ENCODE measurements around the gene ST6GALNAC3.

The ST6GALNAC3 gene

DNA sequence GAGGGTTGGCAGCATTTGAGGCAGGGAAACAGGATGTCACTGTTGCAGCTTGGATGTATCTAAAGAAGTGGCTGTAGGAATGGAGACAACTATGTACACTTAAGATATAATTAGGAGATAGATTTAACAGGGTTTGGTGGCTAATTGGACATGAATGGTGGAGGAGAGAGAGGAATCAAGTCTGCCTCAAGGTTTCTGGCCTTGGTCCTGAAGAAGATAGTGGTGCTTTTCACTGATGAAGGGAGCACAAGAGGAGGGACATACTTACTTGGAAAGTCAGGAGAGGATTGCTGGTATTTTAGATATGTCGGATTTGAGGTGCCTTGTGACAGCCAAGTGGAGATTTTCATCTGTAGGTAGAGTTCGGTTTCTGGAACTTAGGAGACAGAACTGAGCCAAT lies 123.9 kb downstream of the ST6GALNAC3 start:
- H3K27ac ChIP-seq (ENCODE audit: low read depth, low read length) = no peak overlapping the region
- H3K9ac ChIP-seq (ENCODE audit: low read depth in 1 of 2, low read length in 2 of 2) = no peak overlapping the region
- no peaks in the 10 kb centered on the region for H3K36me3 ChIP-seq (ENCODE audit: control insufficient read depth in 1 of 2, insufficient read depth in 2 of 2, low read length in 2 of 2)
- H3K27me3 ChIP-seq (ENCODE audit: control insufficient read depth in 1 of 2, insufficient read depth in 2 of 2, low read length in 2 of 2) = no peaks in the 10 kb centered on the region
- no peaks in the 10 kb centered on the region for H3K9me3 ChIP-seq (ENCODE audit: control insufficient read depth in 1 of 2, low read length in 2 of 2)
- no peaks in the 10 kb centered on the region for H3K4me1 ChIP-seq (ENCODE audit: control insufficient read depth in 1 of 2, insufficient read depth in 2 of 2, low read length in 2 of 2)
- H3K4me3 ChIP-seq (ENCODE audit: low read depth in 1 of 2, low read length in 2 of 2) = no peak overlapping the region

DNA sequence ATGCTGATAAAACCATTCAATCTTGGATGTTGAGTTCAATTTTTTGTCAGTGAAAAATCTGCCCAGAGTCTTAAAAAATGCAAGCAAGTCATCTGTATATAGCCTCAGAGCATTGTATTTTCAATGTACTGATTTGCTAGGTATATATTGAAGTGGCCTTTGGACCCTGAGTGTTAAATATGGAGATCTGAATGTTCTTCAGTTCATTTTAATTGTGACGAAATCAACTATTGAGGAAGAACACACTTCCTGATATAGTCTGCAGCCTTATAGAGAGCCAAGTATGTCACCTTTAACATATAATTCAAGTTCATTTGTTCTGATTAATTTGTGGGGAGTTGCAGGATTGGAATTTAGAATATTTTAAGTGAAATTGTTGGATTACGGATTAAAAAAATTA lies 128.1 kb downstream of the ST6GALNAC3 start:
- H3K9me3 ChIP-seq (ENCODE audit: control insufficient read depth in 1 of 2, low read length in 2 of 2) = no peaks in the 10 kb centered on the region
- no peaks in the 10 kb centered on the region for H3K27me3 ChIP-seq (ENCODE audit: control insufficient read depth in 1 of 2, insufficient read depth in 2 of 2, low read length in 2 of 2)
- H3K4me1 ChIP-seq (ENCODE audit: control insufficient read depth in 1 of 2, insufficient read depth in 2 of 2, low read length in 2 of 2) = no peaks in the 10 kb centered on the region
- H3K4me3 ChIP-seq (ENCODE audit: low read depth in 1 of 2, low read length in 2 of 2) = no peak overlapping the region
- H3K9ac ChIP-seq (ENCODE audit: low read depth in 1 of 2, low read length in 2 of 2) = no peak overlapping the region
- no peak overlapping the region for H3K27ac ChIP-seq (ENCODE audit: low read depth, low read length)
- no peaks in the 10 kb centered on the region for H3K36me3 ChIP-seq (ENCODE audit: control insufficient read depth in 1 of 2, insufficient read depth in 2 of 2, low read length in 2 of 2)

DNA sequence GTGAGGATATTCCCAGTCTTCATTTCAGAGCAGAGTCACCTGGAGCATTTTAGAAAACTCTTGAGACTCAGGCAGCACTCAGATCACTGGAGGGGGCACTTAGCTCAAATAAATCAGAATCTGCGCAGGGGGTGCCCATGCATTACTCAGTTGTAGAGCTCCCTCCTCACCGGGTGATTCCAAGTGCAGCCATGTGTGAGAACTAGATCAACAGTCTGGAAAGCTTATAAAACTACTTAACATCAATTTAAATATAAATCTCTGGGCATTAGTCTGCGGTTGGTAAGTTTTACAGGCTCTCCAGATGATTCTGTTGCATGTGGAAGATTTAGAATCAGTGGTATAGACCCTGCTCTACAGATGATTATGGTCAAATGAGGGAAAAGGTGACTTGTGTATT lies 128.6 kb downstream of the ST6GALNAC3 start:
- H3K36me3 ChIP-seq (ENCODE audit: control insufficient read depth in 1 of 2, insufficient read depth in 2 of 2, low read length in 2 of 2) = no peaks in the 10 kb centered on the region
- no peak overlapping the region for H3K9ac ChIP-seq (ENCODE audit: low read depth in 1 of 2, low read length in 2 of 2)
- H3K4me1 ChIP-seq (ENCODE audit: control insufficient read depth in 1 of 2, insufficient read depth in 2 of 2, low read length in 2 of 2) = no peaks in the 10 kb centered on the region
- H3K27ac ChIP-seq (ENCODE audit: low read depth, low read length) = no peak overlapping the region
- H3K9me3 ChIP-seq (ENCODE audit: control insufficient read depth in 1 of 2, low read length in 2 of 2) = no peaks in the 10 kb centered on the region
- H3K4me3 ChIP-seq (ENCODE audit: low read depth in 1 of 2, low read length in 2 of 2) = no peak overlapping the region
- no peaks in the 10 kb centered on the region for H3K27me3 ChIP-seq (ENCODE audit: control insufficient read depth in 1 of 2, insufficient read depth in 2 of 2, low read length in 2 of 2)

DNA sequence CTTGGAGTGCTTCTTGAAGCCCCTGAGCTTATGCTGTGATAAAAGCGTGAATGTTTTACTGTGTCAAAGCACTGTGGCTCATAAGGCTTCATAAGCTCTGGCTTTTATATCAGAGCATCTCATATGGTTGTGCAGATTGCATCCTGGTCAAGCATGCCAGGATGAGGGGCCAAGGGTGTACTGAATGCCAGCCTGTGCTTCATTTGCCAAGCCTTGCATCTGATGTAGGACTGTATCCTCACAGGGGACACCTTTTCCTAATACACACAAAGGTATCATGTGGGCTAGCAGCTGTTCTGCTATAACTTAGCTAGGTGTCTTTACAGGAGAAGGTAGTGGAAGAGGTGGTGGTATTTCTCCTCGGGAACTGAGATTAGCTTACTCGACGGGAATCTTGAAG lies 134.7 kb downstream of the ST6GALNAC3 start:
- no peak overlapping the region for H3K9ac ChIP-seq (ENCODE audit: low read depth in 1 of 2, low read length in 2 of 2)
- no peaks in the 10 kb centered on the region for H3K9me3 ChIP-seq (ENCODE audit: control insufficient read depth in 1 of 2, low read length in 2 of 2)
- H3K4me1 ChIP-seq (ENCODE audit: control insufficient read depth in 1 of 2, insufficient read depth in 2 of 2, low read length in 2 of 2) = no peaks in the 10 kb centered on the region
- no peak overlapping the region for H3K27ac ChIP-seq (ENCODE audit: low read depth, low read length)
- no peak overlapping the region for H3K4me3 ChIP-seq (ENCODE audit: low read depth in 1 of 2, low read length in 2 of 2)
- no peaks in the 10 kb centered on the region for H3K27me3 ChIP-seq (ENCODE audit: control insufficient read depth in 1 of 2, insufficient read depth in 2 of 2, low read length in 2 of 2)
- no peaks in the 10 kb centered on the region for H3K36me3 ChIP-seq (ENCODE audit: control insufficient read depth in 1 of 2, insufficient read depth in 2 of 2, low read length in 2 of 2)

DNA sequence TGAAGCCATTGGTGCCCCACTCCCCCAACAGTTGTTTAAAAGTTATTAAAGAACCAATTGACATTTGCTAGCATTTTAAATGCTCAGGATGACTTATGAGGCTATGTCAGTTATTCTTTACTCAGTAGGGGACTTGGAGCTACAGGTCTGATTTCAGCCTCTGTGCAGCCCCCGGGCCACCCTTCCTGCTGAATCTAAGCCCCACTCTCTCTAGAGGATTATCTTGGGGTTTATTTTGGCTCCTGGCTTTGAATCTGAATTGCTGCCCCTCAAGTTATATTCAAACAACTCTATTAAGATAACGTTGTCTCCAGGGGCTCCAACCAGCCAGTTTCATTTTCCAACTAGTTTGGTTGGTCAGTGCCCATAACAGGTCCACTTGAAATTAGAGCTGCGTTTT lies 135.1 kb downstream of the ST6GALNAC3 start:
- Histone ChIP-seq H3K36me3 (ENCODE audit: control insufficient read depth in 1 of 2, insufficient read depth in 2 of 2, low read length in 2 of 2) (no peaks in the 10 kb centered on the region), H3K4me1 (ENCODE audit: control insufficient read depth in 1 of 2, insufficient read depth in 2 of 2, low read length in 2 of 2) (no peaks in the 10 kb centered on the region), H3K27me3 (ENCODE audit: control insufficient read depth in 1 of 2, insufficient read depth in 2 of 2, low read length in 2 of 2) (no peaks in the 10 kb centered on the region), H3K27ac (ENCODE audit: low read depth, low read length) (no peak overlapping the region), H3K4me3 (ENCODE audit: low read depth in 1 of 2, low read length in 2 of 2) (no peak overlapping the region), H3K9me3 (ENCODE audit: control insufficient read depth in 1 of 2, low read length in 2 of 2) (no peaks in the 10 kb centered on the region), H3K9ac (ENCODE audit: low read depth in 1 of 2, low read length in 2 of 2) (no peak overlapping the region)

DNA sequence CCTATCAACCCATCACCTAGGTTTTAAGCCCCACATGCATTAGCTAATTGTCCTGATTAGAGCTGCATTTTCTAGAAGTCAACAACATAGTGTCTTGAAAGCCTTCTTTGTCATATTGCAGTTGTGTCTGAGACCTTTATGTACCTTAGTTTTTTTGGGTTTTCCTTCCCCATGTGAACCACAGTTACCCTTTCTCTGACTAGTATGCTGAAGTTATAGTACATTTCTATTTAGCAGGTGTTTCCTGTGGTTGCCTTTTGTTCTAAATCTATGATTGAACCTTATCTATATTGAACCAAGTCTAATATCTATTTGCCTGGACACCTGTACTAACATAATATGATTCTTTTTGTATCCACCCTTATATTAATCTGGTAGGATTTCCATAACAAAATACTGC lies 135.6 kb downstream of the ST6GALNAC3 start:
- Histone ChIP-seq H3K27me3 (ENCODE audit: control insufficient read depth in 1 of 2, insufficient read depth in 2 of 2, low read length in 2 of 2) (no peaks in the 10 kb centered on the region), H3K4me3 (ENCODE audit: low read depth in 1 of 2, low read length in 2 of 2) (no peak overlapping the region), H3K4me1 (ENCODE audit: control insufficient read depth in 1 of 2, insufficient read depth in 2 of 2, low read length in 2 of 2) (no peaks in the 10 kb centered on the region), H3K9ac (ENCODE audit: low read depth in 1 of 2, low read length in 2 of 2) (no peak overlapping the region), H3K9me3 (ENCODE audit: control insufficient read depth in 1 of 2, low read length in 2 of 2) (no peaks in the 10 kb centered on the region), H3K36me3 (ENCODE audit: control insufficient read depth in 1 of 2, insufficient read depth in 2 of 2, low read length in 2 of 2) (no peaks in the 10 kb centered on the region), H3K27ac (ENCODE audit: low read depth, low read length) (no peak overlapping the region)

DNA sequence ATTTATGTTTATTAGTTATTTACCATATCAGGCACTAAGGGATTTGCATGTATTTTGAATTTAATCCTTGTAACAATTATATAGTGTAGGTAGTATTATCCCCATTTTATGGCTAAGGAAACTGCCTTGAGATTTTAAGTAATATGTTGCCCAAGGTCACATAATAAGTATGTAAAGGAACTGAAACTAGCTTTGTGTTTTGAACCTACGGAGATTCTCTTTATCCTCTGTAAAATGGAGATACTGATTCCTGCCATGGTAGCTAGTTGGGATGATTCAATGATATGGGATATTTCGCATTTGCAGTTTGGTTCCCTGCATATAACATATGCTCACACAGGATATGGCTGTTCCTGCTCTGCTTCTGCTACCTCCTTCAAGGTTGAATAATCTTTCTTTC lies 144.3 kb downstream of the ST6GALNAC3 start:
- Histone ChIP-seq H3K27me3 (ENCODE audit: control insufficient read depth in 1 of 2, insufficient read depth in 2 of 2, low read length in 2 of 2) (no peaks in the 10 kb centered on the region), H3K27ac (ENCODE audit: low read depth, low read length) (no peak overlapping the region), H3K9me3 (ENCODE audit: control insufficient read depth in 1 of 2, low read length in 2 of 2) (no peaks in the 10 kb centered on the region)

DNA sequence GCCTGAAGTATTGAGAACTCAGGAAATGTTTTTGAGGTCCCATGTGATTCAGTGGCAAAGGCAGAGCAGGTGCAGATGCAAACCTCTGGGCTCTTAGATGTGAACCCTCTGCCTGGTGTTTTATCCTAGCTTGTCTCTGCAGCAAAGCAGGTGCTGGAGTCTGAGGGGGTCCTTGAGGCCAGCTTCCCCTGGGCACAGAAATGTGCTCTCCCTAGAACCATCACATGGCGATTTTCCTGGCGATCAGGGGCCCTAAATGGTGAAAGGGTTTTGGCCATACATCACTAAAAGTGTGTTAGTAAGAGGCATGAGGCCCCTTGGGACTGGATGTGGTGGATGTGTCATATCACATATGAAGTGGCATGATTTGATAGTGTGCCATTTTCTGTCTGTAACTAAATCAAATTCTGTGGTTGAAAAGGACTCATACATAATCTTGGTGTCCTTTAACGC lies 144.8 kb downstream of the ST6GALNAC3 start:
- no peak overlapping the region for H3K9ac ChIP-seq (ENCODE audit: low read depth in 1 of 2, low read length in 2 of 2)
- H3K9me3 ChIP-seq (ENCODE audit: control insufficient read depth in 1 of 2, low read length in 2 of 2) = no peaks in the 10 kb centered on the region
- no peak overlapping the region for H3K27ac ChIP-seq (ENCODE audit: low read depth, low read length)
- no peaks in the 10 kb centered on the region for H3K4me1 ChIP-seq (ENCODE audit: control insufficient read depth in 1 of 2, insufficient read depth in 2 of 2, low read length in 2 of 2)
- no peaks in the 10 kb centered on the region for H3K27me3 ChIP-seq (ENCODE audit: control insufficient read depth in 1 of 2, insufficient read depth in 2 of 2, low read length in 2 of 2)
- H3K4me3 ChIP-seq (ENCODE audit: low read depth in 1 of 2, low read length in 2 of 2) = no peak overlapping the region
- no peaks in the 10 kb centered on the region for H3K36me3 ChIP-seq (ENCODE audit: control insufficient read depth in 1 of 2, insufficient read depth in 2 of 2, low read length in 2 of 2)

More for the DNA sequence above, 144.3 kb downstream of the ST6GALNAC3 start:
- Histone ChIP-seq H3K9ac (ENCODE audit: low read depth in 1 of 2, low read length in 2 of 2) (no peak overlapping the region), H3K4me1 (ENCODE audit: control insufficient read depth in 1 of 2, insufficient read depth in 2 of 2, low read length in 2 of 2) (no peaks in the 10 kb centered on the region), H3K4me3 (ENCODE audit: low read depth in 1 of 2, low read length in 2 of 2) (no peak overlapping the region), H3K36me3 (ENCODE audit: control insufficient read depth in 1 of 2, insufficient read depth in 2 of 2, low read length in 2 of 2) (no peaks in the 10 kb centered on the region)

DNA sequence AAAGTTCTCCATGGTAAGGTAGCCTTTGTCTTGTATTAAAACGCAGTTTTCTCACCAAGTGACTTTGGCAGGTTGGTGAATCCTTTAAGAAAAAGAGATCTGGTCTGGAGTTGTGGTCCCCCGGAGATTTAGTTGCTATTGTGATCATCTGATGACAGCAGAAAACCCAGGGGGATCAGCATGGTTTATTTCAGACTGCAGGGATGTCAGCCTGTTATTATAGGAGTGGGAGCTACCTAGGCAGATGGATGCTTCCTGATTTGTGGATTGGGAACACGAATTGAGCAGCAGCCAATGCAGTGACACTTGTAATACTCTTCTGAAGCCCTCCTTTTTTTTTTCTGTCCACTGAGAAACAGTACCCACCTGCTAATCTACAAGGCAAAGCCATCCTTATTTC lies 150.2 kb downstream of the ST6GALNAC3 start:
- no peaks in the 10 kb centered on the region for H3K9me3 ChIP-seq (ENCODE audit: control insufficient read depth in 1 of 2, low read length in 2 of 2)
- H3K4me1 ChIP-seq (ENCODE audit: control insufficient read depth in 1 of 2, insufficient read depth in 2 of 2, low read length in 2 of 2) = no peaks in the 10 kb centered on the region
- H3K4me3 ChIP-seq (ENCODE audit: low read depth in 1 of 2, low read length in 2 of 2) = no peak overlapping the region
- no peaks in the 10 kb centered on the region for H3K27me3 ChIP-seq (ENCODE audit: control insufficient read depth in 1 of 2, insufficient read depth in 2 of 2, low read length in 2 of 2)
- H3K27ac ChIP-seq (ENCODE audit: low read depth, low read length) = no peak overlapping the region
- H3K36me3 ChIP-seq (ENCODE audit: control insufficient read depth in 1 of 2, insufficient read depth in 2 of 2, low read length in 2 of 2) = no peaks in the 10 kb centered on the region
- no peak overlapping the region for H3K9ac ChIP-seq (ENCODE audit: low read depth in 1 of 2, low read length in 2 of 2)

DNA sequence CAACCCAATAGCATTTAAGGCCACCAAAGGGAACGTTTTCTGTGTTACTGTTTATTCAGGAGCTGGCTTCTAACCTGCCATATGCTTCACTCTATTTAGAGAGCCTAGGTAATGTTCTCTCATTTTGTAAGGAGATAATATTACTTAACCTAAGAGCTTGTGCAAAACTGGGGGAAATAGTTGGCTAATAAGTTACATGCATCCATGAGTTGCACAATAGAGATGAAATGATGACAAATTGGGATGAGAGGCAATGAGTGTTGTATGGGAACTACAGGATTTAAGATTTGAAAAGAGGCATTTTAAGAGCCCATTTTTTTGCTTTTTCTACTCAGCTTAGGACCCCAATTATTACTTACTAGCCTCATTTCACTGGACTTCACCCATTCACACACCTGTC lies 151.0 kb downstream of the ST6GALNAC3 start:
- Histone ChIP-seq H3K36me3 (ENCODE audit: control insufficient read depth in 1 of 2, insufficient read depth in 2 of 2, low read length in 2 of 2) (no peaks in the 10 kb centered on the region), H3K4me3 (ENCODE audit: low read depth in 1 of 2, low read length in 2 of 2) (no peak overlapping the region), H3K27me3 (ENCODE audit: control insufficient read depth in 1 of 2, insufficient read depth in 2 of 2, low read length in 2 of 2) (no peaks in the 10 kb centered on the region), H3K9ac (ENCODE audit: low read depth in 1 of 2, low read length in 2 of 2) (no peak overlapping the region), H3K9me3 (ENCODE audit: control insufficient read depth in 1 of 2, low read length in 2 of 2) (no peaks in the 10 kb centered on the region), H3K4me1 (ENCODE audit: control insufficient read depth in 1 of 2, insufficient read depth in 2 of 2, low read length in 2 of 2) (no peaks in the 10 kb centered on the region), H3K27ac (ENCODE audit: low read depth, low read length) (no peak overlapping the region)

DNA sequence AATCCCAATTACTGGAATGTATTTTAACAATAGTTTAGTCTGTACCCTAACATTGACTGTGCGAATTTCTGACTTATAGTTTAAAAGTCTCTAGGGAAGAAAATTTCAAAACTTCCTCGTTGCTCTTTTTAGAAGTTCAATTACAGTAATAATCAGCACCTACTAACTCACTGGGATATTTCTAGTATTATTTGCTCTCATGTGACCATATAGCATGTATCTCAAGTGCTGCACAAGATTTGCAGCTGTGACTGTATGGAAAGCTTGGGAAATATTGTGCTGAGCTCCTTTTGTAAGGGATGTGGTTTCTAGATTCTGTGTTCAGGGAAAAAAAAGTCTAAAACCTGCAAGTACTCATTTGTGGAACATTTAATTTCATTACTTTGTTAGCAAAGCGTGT lies 153.1 kb downstream of the ST6GALNAC3 start:
- Histone ChIP-seq H3K4me1 (ENCODE audit: control insufficient read depth in 1 of 2, insufficient read depth in 2 of 2, low read length in 2 of 2) (no peaks in the 10 kb centered on the region), H3K36me3 (ENCODE audit: control insufficient read depth in 1 of 2, insufficient read depth in 2 of 2, low read length in 2 of 2) (no peaks in the 10 kb centered on the region), H3K9ac (ENCODE audit: low read depth in 1 of 2, low read length in 2 of 2) (no peak overlapping the region), H3K27me3 (ENCODE audit: control insufficient read depth in 1 of 2, insufficient read depth in 2 of 2, low read length in 2 of 2) (no peaks in the 10 kb centered on the region), H3K27ac (ENCODE audit: low read depth, low read length) (no peak overlapping the region), H3K4me3 (ENCODE audit: low read depth in 1 of 2, low read length in 2 of 2) (no peak overlapping the region), H3K9me3 (ENCODE audit: control insufficient read depth in 1 of 2, low read length in 2 of 2) (no peaks in the 10 kb centered on the region)

All from duodenal mucosa (tissue), 2 donors.